Measurements from ENCODE around the gene ESPN.
"Not testable (repeated sequence)": the region's sequence is repeated elsewhere in the genome, so short reads cannot be mapped to it uniquely, and the experiment has no call there.

The ESPN gene

GRCh38 chr1:6434186-6434585, 9.6 kb downstream of the ESPN start:
- TF ChIP-seq CTCF (IDR thresholded peaks at IDR 0.05; ENCODE audit: borderline replicate concordance, insufficient read depth, low read depth, low read length) = no peak
- no peak overlapping the region for H3K4me3 ChIP-seq (ENCODE audit: low read depth, low read length)

GRCh38 chr1:6435129-6435528, 10.6 kb downstream of the ESPN start:
- no peak overlapping the region for H3K4me3 ChIP-seq (ENCODE audit: low read depth, low read length)
- TF ChIP-seq CTCF (IDR thresholded peaks at IDR 0.05; ENCODE audit: borderline replicate concordance, insufficient read depth, low read depth, low read length) = no peak

GRCh38 chr1:6435547-6435946, 11.0 kb downstream of the ESPN start:
- no peak for TF ChIP-seq CTCF (IDR thresholded peaks at IDR 0.05; ENCODE audit: borderline replicate concordance, insufficient read depth, low read depth, low read length)
- no peak overlapping the region for H3K4me3 ChIP-seq (ENCODE audit: low read depth, low read length)

GRCh38 chr1:6436277-6436676, 11.7 kb downstream of the ESPN start:
- H3K4me3 ChIP-seq (ENCODE audit: low read depth, low read length) = not testable (repeated sequence)

GRCh38 chr1:6437012-6437700, 12.6 kb downstream of the ESPN start:
- H3K4me3 ChIP-seq (ENCODE audit: low read depth, low read length) = not testable (repeated sequence)

- no peak overlapping the region for H3K4me3 ChIP-seq (ENCODE audit: low read depth, low read length)
These were observed 13.5 kb downstream of the ESPN start for GRCh38 chr1:6438047-6438525.

GRCh38 chr1:6440198-6441126, 15.9 kb downstream of the ESPN start:
- TF ChIP-seq CTCF (IDR thresholded peaks at IDR 0.05; ENCODE audit: borderline replicate concordance, insufficient read depth, low read depth, low read length) = peak; percentile 22; the same call in 1 of the 2 replicates
- H3K4me3 ChIP-seq (ENCODE audit: low read depth, low read length) = no peak overlapping the region

More at GRCh38 chr1:6438047-6438525, 13.5 kb downstream of the ESPN start:
- TF ChIP-seq CTCF (IDR thresholded peaks at IDR 0.05; ENCODE audit: borderline replicate concordance, insufficient read depth, low read depth, low read length) = peak; percentile 95

- H3K4me3 ChIP-seq (ENCODE audit: low read depth, low read length) = no peak overlapping the region
- TF ChIP-seq CTCF (IDR thresholded peaks at IDR 0.05; ENCODE audit: borderline replicate concordance, insufficient read depth, low read depth, low read length) = no peak
These were observed 17.0 kb downstream of the ESPN start for GRCh38 chr1:6441586-6441985.

All from GM12875 (cell line).